Ramos (cell line): Measurements from ENCODE around the gene HOXA6.

Experiments
- in situ Hi-C: fragments of 300-500 bp; cut with MboI; formaldehyde crosslinking; loops from one replicate; pipeline ENCODE4 v1.14.3; 2022; ENCODE audit warnings: low sequenced_read_pairs; ENCODE audit not compliant: unreplicated experiment

The HOXA6 gene

GRCh38 chr7:27106181-27106900 is 41.2 kb downstream of the HOXA6 start:
- in situ Hi-C loops: no loop called here

GRCh38 chr7:27105301-27106031 is 42.1 kb downstream of the HOXA6 start:
- in situ Hi-C loops: no loop called here

- in situ Hi-C loops: no loop called here
These were observed 43.1 kb downstream of the HOXA6 start for GRCh38 chr7:27104341-27105058.

GRCh38 chr7:27103489-27104226 is 43.9 kb downstream of the HOXA6 start:
- in situ Hi-C loops: no loop called here

DNA sequence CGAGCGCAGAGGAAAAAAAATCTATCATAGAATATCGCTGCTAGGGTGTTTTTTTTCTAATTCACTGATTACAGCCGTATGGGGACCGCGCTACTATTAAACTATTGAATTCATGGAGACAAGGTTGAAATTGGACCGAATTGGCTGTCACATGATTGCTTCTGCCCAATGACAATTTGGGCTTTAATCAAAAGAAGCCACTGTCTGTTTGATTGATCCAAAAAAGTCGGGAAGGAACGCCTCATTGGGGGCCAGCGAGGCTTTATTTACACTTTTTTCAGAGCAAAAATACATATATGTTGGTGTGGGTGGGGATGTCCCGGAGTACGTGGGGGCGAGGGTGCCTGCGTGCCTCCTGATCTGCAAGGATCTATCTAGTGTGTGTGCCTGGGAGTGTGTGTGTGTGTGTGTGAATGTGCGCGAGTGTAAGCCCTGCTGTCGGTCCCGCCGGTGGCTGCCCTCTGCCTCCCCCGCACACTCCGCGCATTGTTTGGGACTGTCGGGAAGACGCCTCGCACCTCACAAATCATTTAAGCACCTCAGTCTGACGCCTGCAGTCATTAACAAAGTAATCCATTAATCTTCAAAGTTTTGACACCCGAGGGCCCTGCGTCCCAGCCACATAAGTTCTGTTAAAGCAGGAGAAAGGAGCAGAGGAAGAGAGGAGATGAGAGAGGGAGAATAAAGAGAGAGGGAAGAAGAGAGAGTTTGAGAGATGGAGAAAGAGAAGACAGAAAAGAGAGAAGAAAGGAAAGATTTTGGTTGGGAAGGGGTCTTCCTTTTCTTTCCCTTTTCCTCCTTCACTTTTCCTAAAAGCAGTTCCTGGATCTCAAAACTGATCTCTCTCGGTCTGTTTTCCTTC is 44.8 kb downstream of the HOXA6 start, which contains the start of gene HOXA2:
HOXA2 (minus strand) TSS at position 103 of the 862 bp plus-strand sequence. CDS start 183 bp downstream, outside the sequence.
- in situ Hi-C loops: no loop called here

- in situ Hi-C loops: no loop called here
These were observed 45.5 kb downstream of the HOXA6 start for GRCh38 chr7:27101957-27102580.

- in situ Hi-C loops: no loop called here
These were observed 46.2 kb downstream of the HOXA6 start for GRCh38 chr7:27101171-27101956.

DNA sequence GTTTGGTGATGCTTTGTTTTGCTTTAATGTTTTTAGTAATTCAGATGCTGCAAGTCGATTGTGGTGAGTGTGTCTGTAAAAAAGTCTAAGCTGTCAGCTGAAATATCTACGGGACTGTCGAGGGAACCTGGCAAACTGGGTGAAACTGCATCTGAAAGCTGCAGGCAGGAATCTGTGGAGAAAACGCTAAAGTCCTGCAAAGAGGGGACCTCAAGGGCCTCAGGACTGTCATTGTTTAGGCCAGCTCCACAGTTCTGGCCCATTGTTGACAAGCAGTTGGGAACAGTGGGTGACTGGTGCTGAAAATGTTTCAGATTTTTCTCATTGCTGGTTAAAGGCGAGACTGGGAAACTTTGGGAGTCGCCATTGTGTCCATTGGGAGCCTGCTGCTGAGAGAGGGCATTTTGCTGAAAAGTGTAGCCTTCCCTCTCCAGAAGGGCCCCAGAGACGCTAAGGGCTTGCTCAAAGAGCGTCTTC is 46.8 kb downstream of the HOXA6 start:
- in situ Hi-C loops: no loop called here

DNA sequence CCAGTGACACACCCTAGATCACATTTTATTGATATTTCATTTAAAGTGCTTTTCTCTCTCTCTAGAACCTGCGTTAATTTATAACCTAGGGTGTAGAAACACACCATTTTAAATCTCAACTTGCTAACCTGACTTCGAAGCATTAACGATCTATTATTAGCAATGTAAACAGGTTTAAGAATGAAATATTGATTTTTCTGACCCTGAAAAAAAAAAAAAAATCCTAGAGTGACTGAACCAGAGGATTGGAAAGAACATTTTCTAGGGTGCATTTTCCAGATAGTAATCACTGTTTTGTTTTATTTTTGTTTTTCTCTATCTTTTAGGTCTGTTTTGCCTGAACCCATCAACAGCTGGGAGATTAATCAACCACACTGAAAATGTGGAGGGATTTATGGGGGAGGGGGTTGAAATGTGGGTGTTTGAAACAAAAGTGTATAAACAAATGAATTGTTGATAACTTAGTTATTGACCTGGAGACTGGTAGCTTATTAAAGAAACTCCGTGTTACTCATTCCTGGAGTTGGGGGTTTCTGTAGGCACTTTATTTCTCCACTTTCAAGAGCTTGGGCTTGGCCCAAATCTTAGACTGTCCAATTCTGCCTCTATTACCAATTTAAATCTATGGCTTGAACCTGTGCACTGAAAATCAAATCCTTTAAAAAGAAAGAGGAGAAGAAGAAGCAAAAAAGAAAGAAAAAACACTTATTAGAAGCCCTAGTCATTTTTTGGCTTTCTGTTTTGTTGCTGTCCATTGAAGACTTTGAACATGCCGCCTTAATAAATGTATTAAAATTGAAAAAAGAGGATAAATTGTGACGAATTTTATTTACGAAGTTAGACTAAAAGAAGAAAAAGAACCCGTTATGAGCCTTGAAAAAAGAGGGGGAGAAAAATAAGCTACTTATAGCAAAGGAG is 47.9 kb downstream of the HOXA6 start:
- in situ Hi-C loops: no loop called here

GRCh38 chr7:27098578-27099451 is 48.8 kb downstream of the HOXA6 start:
- in situ Hi-C loops: no loop called here

DNA sequence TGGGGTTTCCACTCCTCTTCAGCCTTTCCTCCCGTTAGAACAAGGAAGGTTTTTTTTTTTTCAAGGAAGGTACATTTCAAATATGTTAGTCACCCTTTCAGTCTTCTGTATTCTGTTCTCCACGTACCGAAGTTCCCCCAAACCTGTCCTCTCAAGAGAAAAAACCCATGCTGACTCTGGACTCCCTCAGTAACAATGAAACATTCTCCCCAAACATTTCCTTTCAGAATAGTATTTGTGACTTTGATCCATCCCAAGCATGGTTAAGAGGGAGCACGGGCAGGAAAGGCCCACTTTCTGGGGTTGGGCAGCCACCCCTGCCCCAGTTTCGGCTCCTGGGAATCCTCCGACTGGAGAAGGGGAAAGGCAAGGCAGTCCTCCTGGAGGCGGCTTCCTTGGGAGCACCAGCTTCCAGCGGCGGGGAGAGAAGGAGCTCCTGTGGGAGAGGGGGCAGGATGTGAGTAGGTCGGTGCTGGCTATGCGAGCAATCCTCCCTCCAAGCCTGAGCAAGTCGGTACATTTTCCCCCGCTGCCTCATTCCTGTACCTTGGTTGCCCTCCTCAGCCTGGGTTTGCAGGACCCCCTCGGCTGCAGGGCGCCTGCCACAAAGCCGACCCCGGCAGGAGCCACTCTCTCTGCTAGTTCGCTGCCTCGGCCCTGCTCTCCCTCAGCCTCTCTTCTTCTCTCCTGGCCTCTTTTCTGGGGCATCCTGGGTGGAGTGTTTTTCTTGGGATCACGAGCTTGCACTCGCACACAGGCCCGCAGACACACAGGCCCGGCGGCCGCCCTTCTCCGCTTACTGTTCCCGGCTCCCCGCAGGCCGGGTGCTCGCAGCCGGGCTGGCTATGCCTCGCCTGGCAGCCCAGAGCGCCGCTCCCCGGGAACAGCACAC is 49.6 kb downstream of the HOXA6 start:
- in situ Hi-C loops: no loop called here

GRCh38 chr7:27096768-27097514 is 50.6 kb downstream of the HOXA6 start:
- in situ Hi-C loops: no loop called here

- in situ Hi-C loops: no loop called here
These were observed 51.4 kb downstream of the HOXA6 start, which contains the start of gene HOXA1 for GRCh38 chr7:27095897-27096767. HOXA1 (minus strand) TSS chr7:27096000; CDS start chr7:27095912, 88 bp downstream.
